DMS53 treated with DMSO at 0.1 percent for 48 hours (cell line): ENCODE data around the gene ADAM10.
"Not testable (repeated sequence)": the region's sequence is repeated elsewhere in the genome, so short reads cannot be mapped to it uniquely, and the experiment has no call there.

Experiments
- DNase-seq: peaks from one replicate; lab custom pipeline; 2025; ENCODE audit not compliant: unreplicated experiment; lab: John Stamatoyannopoulos, UW

Gene ADAM10

DNA sequence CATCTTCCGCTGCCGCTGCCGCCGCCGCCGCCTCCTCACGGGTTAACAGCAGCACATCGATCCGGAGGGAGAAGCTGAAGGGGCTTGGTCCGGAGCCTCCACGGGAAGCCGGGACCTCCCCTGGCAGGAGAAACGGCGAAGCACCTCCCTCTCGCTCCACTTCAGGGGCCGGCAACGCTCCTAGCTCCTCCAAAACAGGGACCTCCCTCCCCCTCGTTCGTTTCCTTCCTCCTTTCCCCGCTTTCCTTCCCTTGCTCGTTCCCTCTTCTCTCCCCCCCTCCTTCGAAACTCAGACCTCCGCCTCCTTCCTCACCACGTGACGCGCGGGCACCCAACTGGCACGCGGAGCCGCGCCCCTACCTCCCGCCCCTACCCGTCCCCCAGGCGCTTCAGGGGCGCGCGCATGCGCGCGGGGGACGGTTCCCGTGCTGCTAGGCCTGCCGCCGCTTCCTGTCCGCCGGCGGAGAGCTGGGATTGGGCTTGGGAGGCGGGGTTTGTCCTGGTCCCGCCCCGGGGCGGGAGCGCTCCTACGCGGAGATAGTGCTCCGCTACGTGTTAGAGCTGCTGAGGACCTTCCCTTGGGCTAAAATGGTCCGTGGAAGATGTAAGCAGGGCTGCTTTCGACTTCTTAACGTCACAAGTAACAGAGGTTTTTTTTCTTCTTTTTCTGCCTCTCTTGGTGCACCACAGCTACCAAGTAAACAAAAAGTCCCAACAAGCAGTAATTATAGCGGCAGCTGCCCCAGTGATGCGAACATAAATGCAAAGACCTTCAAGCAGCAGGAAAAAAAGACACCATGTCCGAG, at the start of gene ADAM10:
Gene ADAM10 (minus strand): TSS at position 176 of the 806 bp plus-strand sequence. CDS start 173 bp downstream, at position 3.
- peak; percentile 89 for DNase-seq

DNA sequence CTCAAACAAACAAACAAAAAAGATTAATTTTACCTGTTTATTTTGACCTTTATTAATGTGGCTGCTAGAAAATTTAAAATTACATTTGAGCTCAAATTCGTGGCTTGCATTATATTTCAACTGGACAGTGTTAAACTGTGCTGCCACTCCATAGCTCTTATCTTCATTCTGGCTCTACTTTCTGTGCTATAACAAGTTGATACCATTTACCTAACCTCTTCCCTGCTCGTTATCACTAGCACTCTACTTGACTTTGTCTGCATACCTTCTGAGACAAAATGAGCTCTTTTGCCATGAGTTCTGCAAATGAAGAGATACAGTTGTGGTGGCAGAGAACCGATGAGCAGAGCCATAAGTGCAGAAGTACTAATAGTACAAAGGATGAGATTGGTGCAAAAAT, 48.0 kb upstream of the ADAM10 start:
- DNase-seq, result no peak

GRCh38 chr15:58795825-58796224, 46.3 kb upstream of the ADAM10 start:
- DNase-seq, result no peak

GRCh38 chr15:58793862-58794261, 44.4 kb upstream of the ADAM10 start:
- DNase-seq, result no peak

DNA sequence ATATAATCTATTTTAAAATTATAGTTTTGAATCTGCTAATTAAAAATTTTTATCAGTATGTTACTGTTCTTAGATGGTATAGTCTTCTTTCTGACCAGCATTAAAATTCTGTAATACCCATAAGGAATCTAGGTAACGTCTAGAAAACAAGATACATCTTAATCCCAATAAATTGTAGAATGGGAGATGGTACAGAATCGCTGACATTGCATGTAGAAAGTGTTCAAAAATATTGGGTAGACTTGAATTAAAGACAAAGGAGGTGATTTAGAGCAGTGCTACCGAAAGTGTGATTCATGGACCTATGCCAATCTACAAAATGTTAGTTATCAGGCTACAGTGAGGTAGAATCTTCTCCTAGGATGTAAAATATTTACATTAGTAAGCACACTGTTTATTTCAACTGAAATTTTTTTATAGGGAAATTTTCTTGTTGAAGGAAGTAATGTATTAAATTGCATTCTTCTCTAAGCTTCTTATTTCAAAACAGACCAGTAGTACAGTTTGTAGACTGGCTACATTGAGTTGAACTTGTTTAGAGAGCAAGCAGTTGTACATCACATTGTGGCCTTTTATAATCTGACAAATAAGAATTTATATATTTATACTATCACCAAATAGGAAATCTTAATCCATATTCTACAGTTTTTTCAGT, 38.7 kb upstream of the ADAM10 start:
- DNase-seq, result no peak

DNA sequence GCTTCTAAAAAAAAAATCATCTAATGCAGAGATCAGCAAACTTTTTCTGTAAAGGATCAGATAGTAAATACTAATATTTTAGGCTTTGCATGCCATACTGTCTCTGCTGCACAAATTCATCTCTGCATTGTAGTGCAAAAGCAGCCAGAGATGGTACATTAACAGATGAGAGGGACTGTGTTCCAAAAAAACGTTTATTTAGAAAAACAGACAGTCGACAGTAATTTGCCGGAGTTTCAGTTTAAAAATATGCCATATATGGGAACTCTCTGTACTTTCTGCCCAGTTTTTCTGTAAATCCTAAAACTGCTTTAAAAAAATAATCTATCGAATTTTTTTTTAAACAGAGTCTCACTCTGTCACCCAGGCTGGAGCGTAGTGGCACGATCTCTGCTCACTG, 35.8 kb upstream of the ADAM10 start:
- DNase-seq, result no peak

- no peak for DNase-seq
These were observed 30.0 kb upstream of the ADAM10 start for GRCh38 chr15:58779554-58779953.

DNA sequence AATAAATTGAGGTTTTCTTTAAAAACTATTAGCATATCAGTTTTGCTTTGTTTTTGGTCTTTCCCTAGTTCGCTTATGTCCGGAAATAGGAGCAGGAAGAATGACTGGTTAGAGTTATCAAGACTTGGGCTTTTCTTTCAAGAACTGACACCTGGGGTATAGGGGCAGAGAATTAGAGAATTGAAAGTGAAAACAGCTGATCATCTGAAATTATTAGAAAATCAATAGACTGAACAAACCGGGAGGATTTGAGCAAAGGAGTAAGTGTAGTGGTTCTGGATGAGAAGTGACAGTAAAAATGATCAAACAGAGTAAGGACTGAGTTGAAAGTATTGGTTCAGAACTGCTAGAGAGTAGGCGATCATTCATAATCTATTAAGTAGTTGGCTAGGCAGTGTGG, 27.6 kb upstream of the ADAM10 start:
- no peak for DNase-seq

DNA sequence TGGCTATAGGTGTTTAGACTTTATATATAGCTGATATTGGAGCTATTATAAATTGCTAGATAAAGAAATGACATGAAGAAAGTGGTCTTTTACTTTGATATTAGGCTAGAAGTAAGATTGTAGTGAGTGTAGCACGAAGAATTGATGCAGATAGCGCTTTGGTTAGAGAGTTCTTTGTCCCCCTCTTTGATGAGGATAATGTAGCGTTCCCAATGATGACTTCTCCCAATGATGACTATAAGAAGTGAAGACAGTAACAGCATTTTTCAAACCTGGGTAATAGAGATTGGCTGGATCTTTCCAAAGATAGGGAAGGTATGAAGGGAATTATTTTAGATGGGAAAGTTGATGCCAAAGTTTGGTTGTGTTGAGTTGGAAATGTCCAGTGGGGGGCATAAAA, 25.9 kb upstream of the ADAM10 start:
- no peak for DNase-seq

GRCh38 chr15:58773024-58773423, 23.5 kb upstream of the ADAM10 start:
- no peak for DNase-seq

GRCh38 chr15:58771621-58772250, 22.2 kb upstream of the ADAM10 start:
- DNase-seq, result no peak

- peak; percentile 92 for DNase-seq
These were observed 21.5 kb upstream of the ADAM10 start, which contains the start of gene MINDY2 for GRCh38 chr15:58770857-58771620. MINDY2 (plus strand) TSS chr15:58771302; CDS start chr15:58771396, 94 bp downstream.

DNA sequence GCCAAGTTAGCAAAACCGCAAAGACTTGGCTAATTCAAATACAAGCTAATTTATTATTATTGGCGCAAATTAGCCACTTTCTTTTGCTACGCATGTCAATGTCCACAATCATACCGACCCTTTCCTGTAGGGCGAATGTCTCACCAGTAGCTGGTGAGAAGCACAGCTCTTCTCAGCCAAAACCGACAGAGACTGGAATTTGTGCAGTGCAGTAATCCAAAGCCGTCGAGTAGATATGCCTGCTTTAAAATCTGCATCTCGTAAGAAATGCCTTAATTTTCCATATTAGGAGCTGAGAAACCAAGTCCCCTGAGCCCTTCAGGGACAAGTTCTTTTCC, 21.0 kb upstream of the ADAM10 start:
- peak; percentile 64 for DNase-seq

DNA sequence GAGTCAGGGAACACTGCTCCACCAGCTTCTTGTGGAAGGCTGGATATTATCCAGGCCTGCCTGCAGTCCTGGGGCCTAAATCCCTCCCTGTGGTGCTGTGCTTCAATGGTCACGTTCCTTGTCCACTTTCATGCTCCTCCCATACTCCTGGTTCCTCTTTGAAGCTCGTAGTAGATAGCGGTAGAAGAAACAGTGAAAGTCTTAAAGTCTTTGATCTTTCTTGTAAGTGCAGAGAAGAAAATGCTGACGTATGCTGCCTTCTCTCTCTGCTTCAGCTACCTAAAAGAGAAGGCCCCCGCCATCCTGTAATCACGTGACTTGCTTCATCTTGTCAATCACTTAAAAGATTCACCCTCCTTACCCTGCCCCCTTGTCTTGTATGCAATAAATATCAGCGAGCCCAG, 19.1 kb upstream of the ADAM10 start:
- DNase-seq, result not testable (repeated sequence)

DNA sequence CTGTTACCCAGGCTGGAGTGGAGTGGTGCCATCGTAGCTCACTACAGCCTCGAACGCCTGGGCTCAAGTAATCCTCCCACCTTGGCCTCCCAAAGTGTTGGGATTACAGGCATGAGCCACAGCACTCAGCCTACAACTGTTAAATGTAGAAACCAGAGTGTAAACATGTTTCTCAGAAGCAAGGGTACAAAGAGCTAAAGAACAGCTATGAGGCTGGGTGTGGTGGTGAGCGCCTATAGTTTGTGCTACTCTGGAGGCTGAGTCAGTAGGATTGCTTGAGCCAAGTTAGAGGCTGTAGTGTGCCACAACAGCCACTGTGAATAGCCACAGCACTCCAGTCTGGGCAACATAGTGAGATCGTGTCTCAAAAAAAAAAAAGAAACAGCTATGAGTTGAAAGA, 16.8 kb upstream of the ADAM10 start:
- no peak for DNase-seq

GRCh38 chr15:58764468-58764867, 15.0 kb upstream of the ADAM10 start:
- DNase-seq, result no peak

- no peak for DNase-seq
These were observed 13.2 kb upstream of the ADAM10 start for GRCh38 chr15:58762731-58763130.

GRCh38 chr15:58762285-58762684, 12.8 kb upstream of the ADAM10 start:
- no peak for DNase-seq

GRCh38 chr15:58761010-58761388, 11.5 kb upstream of the ADAM10 start:
- DNase-seq, result no peak

GRCh38 chr15:58760385-58761009, 11.0 kb upstream of the ADAM10 start:
- no peak for DNase-seq

GRCh38 chr15:58758141-58758540, 8.6 kb upstream of the ADAM10 start:
- DNase-seq, result no peak
